GM19468 (cell line): ENCODE measurements around the gene PTH2.
A peak's percentile ranks its signal among the peaks of the same experiment; 100 is the strongest.
"Not testable (repeated sequence)": the region's sequence is repeated elsewhere in the genome, so short reads cannot be mapped to it uniquely, and the experiment has no call there.

Experiments
- ATAC-seq: cut with Tn5 transposase; IDR thresholded peaks from one replicate; pipeline ENCODE4 v1.9.1; 2021; ENCODE audit warnings: mild to moderate bottlenecking, moderate library complexity, moderate number of reproducible peaks; ENCODE audit not compliant: unreplicated experiment; ENCODE audit errors: extremely low read depth

PTH2 gene

GRCh38 chr19:49450405-49450804 lies 27.2 kb upstream of the PTH2 start:
- no peak for ATAC-seq

GRCh38 chr19:49448432-49448786 lies 25.2 kb upstream of the PTH2 start:
- no peak for ATAC-seq

- ATAC-seq, result no peak
These were observed 24.5 kb upstream of the PTH2 start for GRCh38 chr19:49447485-49448431.

- no peak for ATAC-seq
These were observed 22.8 kb upstream of the PTH2 start for GRCh38 chr19:49445997-49446396.

GRCh38 chr19:49444100-49444700 lies 21.0 kb upstream of the PTH2 start:
- not testable (repeated sequence) for ATAC-seq

GRCh38 chr19:49443366-49444099 lies 20.3 kb upstream of the PTH2 start:
- ATAC-seq, result peak; percentile 58

GRCh38 chr19:49442771-49443365 lies 19.6 kb upstream of the PTH2 start:
- ATAC-seq, result no peak

GRCh38 chr19:49442354-49442753 lies 19.1 kb upstream of the PTH2 start:
- no peak for ATAC-seq

- no peak for ATAC-seq
These were observed 18.7 kb upstream of the PTH2 start for GRCh38 chr19:49441960-49442350.

GRCh38 chr19:49441210-49441959 lies 18.1 kb upstream of the PTH2 start, which contains the start of gene SLC17A7:
Gene SLC17A7 (minus strand): TSS chr19:49441527. CDS start chr19:49441379, 148 bp downstream.
- ATAC-seq, result no peak

GRCh38 chr19:49440439-49441209 lies 17.4 kb upstream of the PTH2 start:
- ATAC-seq, result no peak

- ATAC-seq, result no peak
These were observed 16.6 kb upstream of the PTH2 start for GRCh38 chr19:49439836-49440235.

- ATAC-seq, result no peak
These were observed 15.0 kb upstream of the PTH2 start for GRCh38 chr19:49438261-49438660.

- ATAC-seq, result no peak
These were observed 14.0 kb upstream of the PTH2 start for GRCh38 chr19:49437231-49437630.

GRCh38 chr19:49436381-49437017 lies 13.3 kb upstream of the PTH2 start:
- ATAC-seq, result no peak

- no peak for ATAC-seq
These were observed 12.4 kb upstream of the PTH2 start for GRCh38 chr19:49435670-49436069.

- ATAC-seq, result no peak
These were observed 11.8 kb upstream of the PTH2 start for GRCh38 chr19:49434907-49435583.
